MM.1S (cell line): ENCODE measurements around the gene ANKRD16.

Source experiments
- CTCF ChIP-seq: fragments of 300-600 bp; sonication (generic); IDR thresholded peaks from 2 replicates; pipeline ENCODE4 v1.5.1; 2016; ENCODE audit warnings: antibody characterized with exemption, low read length, mixed read lengths
- EZH2 ChIP-seq: fragments of 300-600 bp; sonication (generic); optimal IDR thresholded peaks from 2 replicates; pipeline ENCODE3; 2017; ENCODE audit warnings: low read depth, mild to moderate bottlenecking, antibody characterized with exemption, low read length, mixed read lengths
- EZH2phosphoT487 ChIP-seq: fragments of 300-600 bp; sonication (generic); IDR thresholded peaks from 2 replicates; pipeline ENCODE4 v1.6.1; 2018; ENCODE audit warnings: antibody characterized with exemption, low read length

- no peak for TF ChIP-seq CTCF
- no peak for TF ChIP-seq EZH2
- no peak for TF ChIP-seq EZH2phosphoT487
Observed at GRCh38 chr10:5889624-5890451, at the start of gene ANKRD16, which contains the start of gene FBH1.
